GM21717 (cell line): Measurements from ENCODE around the gene TBL2.
"Not testable (repeated sequence)": the region's sequence is repeated elsewhere in the genome, so short reads cannot be mapped to it uniquely, and the experiment has no call there.

ENCODE experiments used
- ATAC-seq: cut with Tn5 transposase; IDR thresholded peaks from one replicate; pipeline ENCODE4 v1.9.1; 2021; ENCODE audit warnings: mild to moderate bottlenecking, moderate library complexity; ENCODE audit not compliant: unreplicated experiment

TBL2 gene

DNA sequence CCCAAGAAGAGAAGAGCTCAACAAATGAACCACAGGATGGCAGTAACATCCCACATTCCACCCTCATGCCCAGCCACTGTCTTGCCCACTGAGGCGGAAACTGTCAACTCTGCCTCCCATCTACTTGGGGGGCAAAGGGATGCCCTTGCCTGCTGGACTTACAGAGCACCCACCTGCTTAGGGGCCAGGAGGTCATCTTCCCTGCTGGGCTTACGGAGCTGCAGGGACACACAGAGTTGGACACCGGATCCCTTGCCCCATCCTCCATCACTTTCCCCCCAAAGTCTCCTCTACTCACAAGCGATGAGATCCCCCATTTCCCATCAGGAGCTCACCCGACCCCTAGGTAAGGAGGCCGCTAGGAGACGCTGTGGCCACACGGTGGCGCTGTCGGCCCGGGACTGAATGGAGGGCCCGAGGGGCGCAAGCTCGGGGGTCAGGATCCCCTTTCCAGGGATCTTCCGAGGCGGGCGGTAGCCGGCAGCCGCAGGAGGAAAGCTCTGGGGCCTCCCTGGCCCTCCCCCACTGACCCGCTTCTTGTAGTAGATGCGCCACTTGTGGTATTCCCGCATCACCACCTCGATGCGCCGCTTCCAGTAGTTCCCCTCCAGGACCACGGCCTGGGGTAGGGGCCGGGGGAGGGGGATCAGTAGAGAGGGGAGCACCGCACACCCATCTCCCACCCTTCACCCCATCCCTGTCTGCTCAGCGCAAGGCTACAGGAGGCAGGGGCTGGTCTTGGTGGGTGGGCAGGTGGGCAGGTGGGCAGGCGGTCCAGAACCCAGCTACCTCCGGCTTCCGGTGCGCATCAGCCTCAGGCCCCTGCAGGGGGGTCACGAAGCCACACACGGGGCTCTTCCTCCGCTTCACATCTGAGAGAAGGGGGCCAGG is 28.7 kb upstream of the TBL2 start:
- ATAC-seq = no peak

DNA sequence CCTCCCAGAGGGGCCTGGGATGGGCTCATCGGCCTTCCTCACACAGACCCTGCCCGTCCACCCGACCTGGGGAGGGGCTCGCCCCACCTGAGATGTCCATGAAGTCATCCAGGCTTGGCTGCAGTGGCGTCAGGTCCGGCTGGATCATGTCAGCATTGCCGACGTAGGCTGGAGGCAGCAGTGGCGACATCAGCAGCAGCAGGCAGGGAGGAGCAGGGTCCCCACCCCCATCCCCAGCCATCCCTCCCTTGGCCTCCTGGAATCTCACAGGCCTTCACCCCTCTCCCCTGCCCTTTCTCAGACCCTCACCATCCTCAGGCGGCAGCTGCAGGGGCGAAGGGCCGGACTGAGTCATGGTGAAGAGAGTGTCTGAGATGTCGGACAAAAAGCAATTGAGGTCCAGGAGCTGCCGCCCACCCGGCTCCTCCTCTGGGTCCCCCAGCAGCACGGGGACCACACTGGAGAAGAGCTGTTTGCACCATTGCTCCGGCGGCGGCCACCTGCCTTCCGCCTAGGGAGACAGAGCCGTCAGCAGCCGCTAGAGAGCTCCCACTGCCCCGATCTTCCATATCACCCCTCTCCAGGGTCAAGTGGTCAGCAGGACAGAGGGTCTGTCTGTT is 27.3 kb upstream of the TBL2 start:
- ATAC-seq = no peak

DNA sequence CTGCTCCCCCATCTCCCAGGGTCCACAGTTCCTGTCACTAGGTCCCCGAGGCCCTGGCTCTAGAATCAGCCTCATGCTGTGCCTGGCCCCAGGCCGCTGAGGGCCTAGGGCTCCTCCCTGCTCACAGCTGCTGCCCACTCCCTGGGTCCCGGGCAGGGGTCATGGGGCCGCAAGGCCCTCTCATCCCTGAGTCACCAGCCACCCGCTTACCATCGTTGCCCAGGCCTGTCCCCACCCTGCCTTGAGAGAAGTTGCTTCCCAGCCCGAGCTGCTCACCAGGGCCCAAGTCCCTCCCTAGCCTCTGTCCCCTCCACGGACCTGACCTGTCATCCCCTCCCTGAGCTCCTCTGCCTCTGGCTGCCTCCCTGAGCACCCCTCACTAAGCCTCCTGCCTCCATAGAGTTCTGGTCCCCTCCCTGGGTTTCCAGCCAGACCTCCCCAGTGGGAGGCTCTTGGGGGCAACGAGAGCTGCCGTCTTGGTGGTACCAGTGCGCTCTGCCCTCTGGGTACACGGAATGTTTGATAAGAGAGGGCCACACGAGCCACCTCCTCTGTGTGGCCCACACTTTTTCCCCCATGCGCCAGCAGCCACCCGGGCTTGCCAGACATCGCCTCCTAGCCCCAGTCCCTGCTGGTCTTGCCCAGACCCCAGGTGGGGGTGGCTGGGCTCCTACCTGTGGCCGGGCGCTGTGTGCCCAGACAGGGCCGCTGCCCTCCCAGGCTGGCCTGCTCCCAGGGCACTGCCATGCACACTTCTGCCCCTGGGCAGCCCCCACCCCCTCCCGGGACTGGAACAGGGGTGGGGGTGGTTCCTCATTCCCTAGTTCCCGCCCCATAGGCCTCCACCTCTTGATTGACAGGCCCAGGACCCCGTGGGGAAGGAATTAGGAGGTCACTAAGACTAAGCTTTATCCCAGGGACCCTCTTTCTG is 24.6 kb upstream of the TBL2 start:
- ATAC-seq = no peak

DNA sequence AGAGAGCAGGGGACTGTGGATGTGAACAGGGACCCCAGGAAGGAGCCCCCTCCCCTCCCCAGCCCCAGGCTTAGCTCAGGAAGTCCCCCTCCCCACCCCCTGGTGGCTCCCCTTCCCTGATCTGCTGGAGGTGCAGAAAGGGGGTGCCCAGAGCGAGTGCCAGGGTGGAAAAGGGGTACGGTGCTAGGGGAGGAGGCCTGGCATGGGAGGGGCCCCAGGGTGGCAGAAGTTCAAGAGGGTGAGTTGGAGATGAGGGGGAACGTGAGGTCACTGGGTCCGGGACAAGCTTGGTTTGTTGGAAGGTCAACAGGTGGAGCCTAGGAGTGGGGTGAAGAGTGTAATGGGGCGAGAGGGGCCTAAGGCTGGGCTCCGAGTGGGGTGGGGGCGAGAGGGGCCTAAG is 21.5 kb upstream of the TBL2 start:
- ATAC-seq = no peak

DNA sequence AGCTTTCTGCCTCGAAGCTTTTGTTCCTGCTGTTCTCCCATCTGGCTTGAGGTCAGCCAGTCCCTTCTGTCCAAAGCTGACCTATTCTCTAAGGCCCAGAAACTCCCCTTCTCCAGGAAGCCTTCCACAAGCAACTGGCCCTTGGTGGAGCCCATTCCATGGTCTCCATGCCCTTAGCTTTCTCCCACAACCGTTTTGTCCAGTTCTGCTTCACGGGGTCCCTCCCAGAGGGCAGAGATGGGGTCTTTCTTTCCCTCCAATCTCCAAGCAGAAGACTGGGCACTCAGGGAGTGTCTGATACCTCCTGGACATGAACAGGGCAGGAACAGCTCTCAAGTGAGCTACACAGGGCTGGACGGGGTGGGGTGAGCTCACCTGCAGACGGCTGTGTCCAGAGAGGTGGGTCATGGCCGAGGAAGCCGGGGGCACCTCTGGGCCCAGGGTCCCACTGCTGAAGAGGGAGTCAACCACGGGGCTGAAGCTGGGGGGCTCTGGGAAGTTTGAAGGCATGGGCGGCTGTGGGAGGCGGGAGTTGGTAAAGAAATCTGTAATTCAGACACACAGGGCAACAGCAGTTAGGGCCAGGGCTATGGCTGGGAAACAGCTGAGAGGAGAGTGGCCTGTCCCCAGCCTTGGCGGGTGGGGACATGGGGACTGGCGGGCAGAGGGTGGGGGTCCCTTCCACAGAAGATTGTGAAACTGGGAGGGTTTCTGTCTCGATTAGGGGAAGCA is 20.9 kb upstream of the TBL2 start:
- no peak for ATAC-seq

GRCh38 chr7:73597978-73598782 is 19.8 kb upstream of the TBL2 start:
- no peak for ATAC-seq

GRCh38 chr7:73596191-73597065 is 18.0 kb upstream of the TBL2 start:
- ATAC-seq = no peak

GRCh38 chr7:73595358-73595757 is 17.0 kb upstream of the TBL2 start:
- no peak for ATAC-seq

- no peak for ATAC-seq
Observed at GRCh38 chr7:73593207-73594045, 15.0 kb upstream of the TBL2 start.

GRCh38 chr7:73586911-73587310 is 8.5 kb upstream of the TBL2 start:
- ATAC-seq = no peak

GRCh38 chr7:73585196-73585595 is 6.8 kb upstream of the TBL2 start:
- no peak for ATAC-seq

DNA sequence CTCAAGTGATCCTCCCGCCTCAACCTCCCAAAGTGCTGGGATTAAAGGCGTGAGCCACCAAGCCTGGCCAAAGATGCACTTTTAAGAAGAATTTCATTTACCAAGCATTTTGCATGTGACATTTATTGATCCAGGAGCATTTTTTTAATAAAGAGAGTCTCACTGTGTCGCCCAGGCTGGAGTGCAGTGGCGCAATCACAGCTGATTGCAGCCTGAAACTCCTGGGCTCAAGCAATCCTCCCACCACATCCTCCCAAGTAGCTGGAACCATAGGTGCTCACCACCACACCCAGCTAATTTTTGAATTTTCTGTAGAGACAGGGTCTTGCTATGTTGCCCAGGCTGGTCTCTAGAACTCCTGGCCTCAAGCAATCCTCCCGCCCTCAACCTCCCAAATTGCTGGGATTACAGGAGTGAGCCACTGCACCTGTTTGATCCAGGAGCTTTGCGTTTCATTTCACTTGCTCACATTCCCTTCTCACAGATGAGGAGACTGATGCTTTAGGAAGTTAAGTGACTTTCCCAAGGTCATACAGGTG is 4.4 kb upstream of the TBL2 start:
- ATAC-seq = no peak

DNA sequence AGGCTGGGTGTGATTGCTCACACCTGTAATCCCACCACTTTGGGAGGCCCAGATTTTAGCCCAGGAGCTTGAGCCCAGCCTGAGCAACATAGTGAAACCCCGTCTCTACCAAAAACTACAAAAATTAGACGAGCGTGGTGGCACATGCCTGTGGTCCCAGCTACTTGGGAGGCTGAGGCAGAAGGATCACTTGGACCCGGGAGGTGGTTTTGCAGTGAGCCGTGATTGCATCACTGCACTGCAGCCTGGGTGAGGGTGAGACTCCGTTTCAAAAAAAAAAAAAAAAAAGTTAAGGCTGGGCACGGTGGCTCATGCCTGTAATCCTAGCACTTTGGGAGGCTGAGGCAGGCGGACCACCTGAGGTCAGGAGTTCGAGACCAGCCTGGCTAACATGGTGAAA is 2.6 kb upstream of the TBL2 start:
- not testable (repeated sequence) for ATAC-seq

DNA sequence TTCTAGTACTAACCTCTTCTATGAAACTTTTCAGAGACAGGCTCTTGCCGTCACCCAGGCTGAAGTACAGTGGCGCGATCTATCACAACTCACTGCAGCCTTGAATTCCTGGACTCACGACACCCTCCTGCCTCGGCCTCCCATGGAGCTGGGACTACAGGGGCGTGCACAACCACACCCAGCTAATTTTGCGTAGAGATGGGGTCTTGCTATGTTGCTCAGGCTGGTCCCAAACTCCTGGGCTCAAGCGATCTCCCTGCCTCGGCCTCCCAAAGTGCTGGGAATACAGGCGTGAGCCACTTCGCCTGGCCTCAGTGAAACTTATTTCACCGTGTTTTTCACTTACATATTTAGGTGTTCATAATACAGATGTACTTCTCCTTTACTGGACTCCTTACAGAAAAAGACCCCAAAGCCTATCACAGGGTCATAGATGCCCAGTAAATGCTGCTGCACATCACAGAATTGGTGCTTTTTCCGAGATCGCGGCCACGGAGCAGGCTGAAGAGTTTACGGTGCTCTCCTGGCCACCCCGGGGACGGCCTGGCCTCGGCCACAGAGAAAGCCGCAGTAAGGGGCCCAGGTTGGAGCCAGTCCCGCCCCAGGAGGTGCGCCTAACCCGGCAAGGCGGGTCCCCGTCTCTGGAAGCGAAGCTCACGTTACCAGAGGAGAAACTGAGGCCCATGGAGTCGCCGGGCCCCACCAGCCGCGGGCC is 595 bp downstream of the TBL2 start:
- peak; percentile 22 for ATAC-seq

DNA sequence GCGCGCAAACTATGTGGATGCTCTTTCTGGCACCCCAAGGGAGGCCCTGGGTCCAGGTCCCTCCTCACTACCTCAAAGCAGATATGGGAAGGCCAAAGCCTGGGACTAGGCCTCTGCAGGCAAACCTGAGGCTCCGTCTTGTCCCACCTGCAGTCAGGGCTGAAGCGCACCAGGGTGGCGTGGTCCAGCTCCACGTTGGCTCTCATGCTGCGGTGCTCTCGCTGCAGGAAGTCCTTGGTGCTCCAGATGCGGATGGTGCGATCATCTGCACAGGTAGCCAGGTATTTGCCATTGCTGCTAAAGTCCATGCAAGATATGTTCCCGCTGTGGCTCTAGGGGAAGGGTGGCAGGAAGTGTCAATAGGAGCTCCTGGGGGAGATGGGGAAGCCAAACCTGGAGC is 4.6 kb downstream of the TBL2 start:
- no peak for ATAC-seq

DNA sequence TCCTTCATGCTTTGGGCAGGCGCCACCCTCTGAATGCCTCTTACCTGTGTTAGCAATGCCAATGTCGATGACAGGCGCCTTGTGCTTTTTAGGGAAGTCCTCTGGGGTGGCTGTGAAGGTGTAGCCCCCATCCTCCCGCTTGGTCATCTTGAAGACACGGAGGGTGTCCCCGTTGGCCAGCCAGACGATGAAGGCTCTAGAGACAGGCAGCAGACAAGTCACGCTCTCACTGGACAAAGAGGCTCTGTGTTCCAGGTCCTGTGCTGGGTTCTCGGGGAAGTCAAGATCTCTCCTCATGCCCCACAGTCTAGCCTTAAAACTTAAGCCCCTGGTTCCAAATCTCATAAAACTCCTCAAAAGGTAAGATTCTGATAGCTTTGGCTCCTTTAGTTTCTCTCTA is 5.1 kb downstream of the TBL2 start:
- no peak for ATAC-seq

- no peak for ATAC-seq
Observed at GRCh38 chr7:73572767-73573186, 5.6 kb downstream of the TBL2 start.
